ENCODE data around the gene SCPEP1. TPM values are rescaled to one million over a fixed set of nuclear protein-coding genes. Genes with fewer than 3 reads are reported as not detected.

Gene SCPEP1
- total and polyA plus RNA-seq, 8 donors: 6.7 to 74.9 (median 35.8) TPM

GRCh38 chr17:56995766-56996165, 17.8 kb downstream of the SCPEP1 start:
- no peak overlapping the region for H3K27ac ChIP-seq
- peaks cover 0 to 6% (median 0%) of the 10 kb centered on the region in 4 donors for H3K4me1 ChIP-seq
- intact Hi-C loops (cut with DNase I; ENCODE audit: low total_unique reads): no loop called here
- 81 to 95% (median 89%) methylated on average over 1 of the region's 1 CpG for WGBS, 5 donors
- H3K4me3 ChIP-seq: no peak overlapping the region
- TF ChIP-seq EP300 (IDR thresholded peaks at IDR 0.05) (no peak), CTCF (IDR thresholded peaks at IDR 0.05) (no peak), POLR2A (IDR thresholded peaks at IDR 0.05) (no peak), POLR2AphosphoS5 (IDR thresholded peaks at IDR 0.05) (no peak)
- DNase-seq: peak in 1 of 2 donors; percentile 42
- peaks cover 30 to 97% (median 83%) of the 10 kb centered on the region in 4 donors for H3K36me3 ChIP-seq
- H3K27me3 ChIP-seq: no peaks in the 10 kb centered on the region
- H3K9me3 ChIP-seq: no peaks in the 10 kb centered on the region

- no peak for DNase-seq
- intact Hi-C loops (cut with DNase I; ENCODE audit: low total_unique reads): no loop called here
- no peak for TF ChIP-seq CTCF (IDR thresholded peaks at IDR 0.05)
- no peak for TF ChIP-seq POLR2AphosphoS5 (IDR thresholded peaks at IDR 0.05)
- TF ChIP-seq EP300 (IDR thresholded peaks at IDR 0.05): no peak
- no peak for TF ChIP-seq POLR2A (IDR thresholded peaks at IDR 0.05)
- Histone ChIP-seq H3K9me3 (no peaks in the 10 kb centered on the region), H3K36me3 (peaks cover 33 to 97% (median 83%) of the 10 kb centered on the region in 4 donors), H3K27ac (no peak overlapping the region), H3K4me3 (no peak overlapping the region), H3K27me3 (no peaks in the 10 kb centered on the region), H3K4me1 (peaks cover 0 to 6% (median 0%) of the 10 kb centered on the region in 4 donors)
- 93 to 99% (median 95%) methylated on average over 2 of the region's 2 CpGs for WGBS, 5 donors
Observed at GRCh38 chr17:56997313-56997712, 19.4 kb downstream of the SCPEP1 start.

- Histone ChIP-seq H3K4me1 (peaks cover 0 to 6% (median 2%) of the 10 kb centered on the region in 4 donors), H3K9me3 (no peaks in the 10 kb centered on the region), H3K4me3 (no peak overlapping the region), H3K27me3 (no peaks in the 10 kb centered on the region), H3K27ac (no peak overlapping the region), H3K36me3 (peaks cover 21 to 96% (median 78%) of the 10 kb centered on the region in 4 donors)
- intact Hi-C loops (cut with DNase I; ENCODE audit: low total_unique reads): loop anchor here (10.0 kb wide), 1 partner anchor 53 kb away; no protein-coding TSS in a partner anchor
- TF ChIP-seq POLR2AphosphoS5 (IDR thresholded peaks at IDR 0.05) (no peak), POLR2A (IDR thresholded peaks at IDR 0.05) (no peak), EP300 (IDR thresholded peaks at IDR 0.05) (no peak), CTCF (IDR thresholded peaks at IDR 0.05) (no peak)
- DNase-seq: no peak
- 88 to 94% (median 91%) methylated on average over 7 of the region's 7 CpGs for WGBS, 5 donors
Observed at GRCh38 chr17:57001541-57001940, 23.6 kb downstream of the SCPEP1 start.

GRCh38 chr17:57002904-57003303, 25.0 kb downstream of the SCPEP1 start:
- Histone ChIP-seq H3K27me3 (no peaks in the 10 kb centered on the region), H3K4me1 (peaks cover 0 to 6% (median 2%) of the 10 kb centered on the region in 4 donors), H3K36me3 (peaks cover 13 to 88% (median 66%) of the 10 kb centered on the region in 4 donors), H3K27ac (no peak overlapping the region), H3K4me3 (no peak overlapping the region), H3K9me3 (no peaks in the 10 kb centered on the region)
- no peak for DNase-seq
- intact Hi-C loops (cut with DNase I; ENCODE audit: low total_unique reads): loop anchor here (10.0 kb wide), 1 partner anchor 52 kb away; no protein-coding TSS in a partner anchor
- 80 to 88% (median 86%) methylated on average over 5 of the region's 5 CpGs for WGBS, 5 donors
- TF ChIP-seq POLR2AphosphoS5 (IDR thresholded peaks at IDR 0.05): no peak
- no peak for TF ChIP-seq EP300 (IDR thresholded peaks at IDR 0.05)
- TF ChIP-seq CTCF (IDR thresholded peaks at IDR 0.05): no peak
- no peak for TF ChIP-seq POLR2A (IDR thresholded peaks at IDR 0.05)
